Measurements from ENCODE around the gene NOP58. TPM values are rescaled to one million over a fixed set of nuclear protein-coding genes. Genes with fewer than 3 reads are reported as not detected.

NOP58 gene
- total RNA-seq, 2 donors from 2014 or later = 73.5 to 82.7 TPM

GRCh38 chr2:202322435-202322834, 56.9 kb downstream of the NOP58 start:
- peaks cover 3% of the 10 kb centered on the region for H3K4me1 Mint-ChIP-seq
- no peak overlapping the region for H3K4me3 Mint-ChIP-seq
- no peak overlapping the region for H3K9ac ChIP-seq (ENCODE audit: extremely low read depth, low read length, poor library complexity, severe bottlenecking)
- H3K27me3 ChIP-seq (ENCODE audit: control insufficient read depth, insufficient read depth, low read length, poor library complexity, severe bottlenecking) = no peaks in the 10 kb centered on the region
- no peaks in the 10 kb centered on the region for H3K27me3 Mint-ChIP-seq (ENCODE audit: insufficient read depth)
- no peaks in the 10 kb centered on the region for H3K9me3 ChIP-seq (ENCODE audit: control insufficient read depth, low read length)
- 96 to 97% methylated on average over 2 to 3 of the region's 3 CpGs for WGBS, 2 experiments (ENCODE audit: insufficient coverage in 1 of 2, insufficient read length in 1 of 2)
- H3K9me3 Mint-ChIP-seq = no peaks in the 10 kb centered on the region
- no peaks in the 10 kb centered on the region for H3K36me3 ChIP-seq (ENCODE audit: control insufficient read depth, insufficient read depth, low read length)
- no peak overlapping the region for H3K4me3 ChIP-seq (ENCODE audit: low read length)
- TF ChIP-seq CTCF (conservative IDR thresholded peaks at IDR 0.05) = no peak
- H3K27ac Mint-ChIP-seq = no peak overlapping the region
- no peak overlapping the region for H3K27ac ChIP-seq (ENCODE audit: low read depth, low read length)
- H3K4me1 ChIP-seq (ENCODE audit: control insufficient read depth, insufficient read depth, low read length) = no peaks in the 10 kb centered on the region
- no peak for DNase-seq
- no peaks in the 10 kb centered on the region for H3K36me3 Mint-ChIP-seq (ENCODE audit: low read depth)

- Mint-ChIP-seq H3K4me3 (no peak overlapping the region), H3K9me3 (no peaks in the 10 kb centered on the region), H3K27me3 (ENCODE audit: insufficient read depth) (no peaks in the 10 kb centered on the region), H3K4me1 (peaks cover 9% of the 10 kb centered on the region), H3K27ac (peak overlapping the region; percentile 58), H3K36me3 (ENCODE audit: low read depth) (no peaks in the 10 kb centered on the region)
- 83 to 87% methylated on average over 1 of the region's 1 CpG for WGBS, 2 experiments (ENCODE audit: insufficient coverage in 1 of 2, insufficient read length in 1 of 2)
- H3K9me3 ChIP-seq (ENCODE audit: control insufficient read depth, low read length) = no peaks in the 10 kb centered on the region
- TF ChIP-seq CTCF (conservative IDR thresholded peaks at IDR 0.05) = no peak
- no peak overlapping the region for H3K9ac ChIP-seq (ENCODE audit: extremely low read depth, low read length, poor library complexity, severe bottlenecking)
- no peaks in the 10 kb centered on the region for H3K36me3 ChIP-seq (ENCODE audit: control insufficient read depth, insufficient read depth, low read length)
- no peak overlapping the region for H3K4me3 ChIP-seq (ENCODE audit: low read length)
- no peaks in the 10 kb centered on the region for H3K27me3 ChIP-seq (ENCODE audit: control insufficient read depth, insufficient read depth, low read length, poor library complexity, severe bottlenecking)
- H3K4me1 ChIP-seq (ENCODE audit: control insufficient read depth, insufficient read depth, low read length) = peaks cover 5% of the 10 kb centered on the region
- H3K27ac ChIP-seq (ENCODE audit: low read depth, low read length) = no peak overlapping the region
- no peak for DNase-seq
Measured at GRCh38 chr2:202327858-202328257, 62.3 kb downstream of the NOP58 start.

- H3K27me3 ChIP-seq (ENCODE audit: control insufficient read depth, insufficient read depth, low read length, poor library complexity, severe bottlenecking) = no peaks in the 10 kb centered on the region
- no peak for TF ChIP-seq CTCF (conservative IDR thresholded peaks at IDR 0.05)
- Mint-ChIP-seq H3K4me1 (peaks cover 20% of the 10 kb centered on the region), H3K4me3 (no peak overlapping the region), H3K27ac (no peak overlapping the region), H3K27me3 (ENCODE audit: insufficient read depth) (no peaks in the 10 kb centered on the region), H3K9me3 (peaks cover 6% of the 10 kb centered on the region), H3K36me3 (ENCODE audit: low read depth) (peaks cover 2% of the 10 kb centered on the region)
- H3K27ac ChIP-seq (ENCODE audit: low read depth, low read length) = no peak overlapping the region
- H3K9me3 ChIP-seq (ENCODE audit: control insufficient read depth, low read length) = no peaks in the 10 kb centered on the region
- no peaks in the 10 kb centered on the region for H3K4me1 ChIP-seq (ENCODE audit: control insufficient read depth, insufficient read depth, low read length)
- no peaks in the 10 kb centered on the region for H3K36me3 ChIP-seq (ENCODE audit: control insufficient read depth, insufficient read depth, low read length)
- no peak for DNase-seq
- no peak overlapping the region for H3K9ac ChIP-seq (ENCODE audit: extremely low read depth, low read length, poor library complexity, severe bottlenecking)
- WGBS, 2 experiments (ENCODE audit: insufficient coverage in 1 of 2, insufficient read length in 1 of 2) = 95 to 96% methylated on average over 3 to 6 of the region's 6 CpGs
- no peak overlapping the region for H3K4me3 ChIP-seq (ENCODE audit: low read length)
Measured at GRCh38 chr2:202335791-202336467, 70.4 kb downstream of the NOP58 start.

Measured in endodermal cell (in vitro differentiated cells).